SK-N-SH (cell line): ENCODE results near the gene AMDHD1. TPM values are rescaled to one million over a fixed set of nuclear protein-coding genes. Genes with fewer than 3 reads are reported as not detected.
"Not testable (repeated sequence)": the region's sequence is repeated elsewhere in the genome, so short reads cannot be mapped to it uniquely, and the experiment has no call there.

Experiments used
- CTCF ChIA-PET: fragments of 300-600, 350-600 bp; formaldehyde crosslinking; extraction: SDS; loops from one replicate; lab custom pipeline; 2021; lab: Yijun Ruan, JAX
- POLR2A ChIA-PET: fragments of 350-600 bp; sonication (Branson Sonifier 250); formaldehyde crosslinking; extraction: SDS; loops from one replicate; lab custom pipeline; 2020; ENCODE audit warnings: antibody characterized with exemption, inconsistent platforms; lab: Yijun Ruan, JAX
- DNase-seq: peaks from one replicate; pipeline ENCODE4 v3.0.0; 2012
- H2AFZ ChIP-seq: fragments of 200-600 bp; sonication (generic); 2 replicates; pipeline ENCODE4 v1.8.1; 2016; ENCODE audit warnings: antibody characterized with exemption, mild to moderate bottlenecking, low read depth
- H3F3A ChIP-seq: fragments of 200-600 bp; sonication (generic); replicated peaks from 2 replicates; pipeline ENCODE3; 2016; ENCODE audit warnings: antibody characterized with exemption, mild to moderate bottlenecking; ENCODE audit not compliant: insufficient read depth
- H3K27ac ChIP-seq, 2 experiments: fragments of 200-500 bp in 1 of 2; fragments of 200-600 bp in 1 of 2; sonication (Bioruptor generic) in 1 of 2; sonication (generic), shearing (Covaris generic) in 1 of 2; 2 replicates each; pipeline versions ENCODE4 v1.5.1 to v1.6.1; 2014 to 2016; ENCODE audit warnings: low read depth in 2 of 2, inconsistent platforms in 1 of 2, low read length in 1 of 2, mild to moderate bottlenecking in 1 of 2, mixed read lengths in 1 of 2
- H3K27me3 ChIP-seq: fragments of 200-600 bp; sonication (generic), shearing (Covaris generic); 2 replicates; pipeline ENCODE4 v1.6.1; 2016; ENCODE audit warnings: mixed run types; ENCODE audit not compliant: insufficient read depth
- H3K36me3 ChIP-seq, 2 experiments: fragments of 200-500 bp in 1 of 2; fragments of 200-600 bp in 1 of 2; sonication (Bioruptor generic) in 1 of 2; sonication (generic) in 1 of 2; replicated peaks in 1 of 2; 2 replicates each; pipeline versions ENCODE3 to v1.5.1; 2014 to 2016; ENCODE audit warnings: low read length in 1 of 2, mild to moderate bottlenecking in 1 of 2; ENCODE audit not compliant: insufficient read depth in 2 of 2, control insufficient read depth in 1 of 2
- H3K4me1 ChIP-seq, 2 experiments: fragments of 200-500 bp in 1 of 2; fragments of 200-600 bp in 1 of 2; sonication (Bioruptor generic) in 1 of 2; sonication (generic), shearing (Covaris generic) in 1 of 2; 2 replicates each; pipeline versions ENCODE4 v1.5.1 to v1.6.1; 2014 to 2016; ENCODE audit warnings: low read depth in 1 of 2, low read length in 1 of 2, mixed run types in 1 of 2; ENCODE audit not compliant: insufficient read depth in 2 of 2, control insufficient read depth in 1 of 2
- H3K4me2 ChIP-seq: fragments of 200-600 bp; sonication (generic), shearing (Covaris generic); 2 replicates; pipeline ENCODE4 v1.6.1; 2017; ENCODE audit warnings: mixed run types
- H3K4me3 ChIP-seq, 2 experiments: fragments of 200-500 bp in 1 of 2; fragments of 200-600 bp in 1 of 2; sonication (Bioruptor generic) in 1 of 2; sonication (generic), shearing (Covaris generic) in 1 of 2; 2 replicates each; pipeline versions ENCODE4 v1.5.1 to v1.8.1; 2014 to 2016; ENCODE audit warnings: low read depth in 2 of 2, inconsistent platforms in 1 of 2, low read length in 1 of 2, mild to moderate bottlenecking in 1 of 2, mixed read lengths in 1 of 2, moderate library complexity in 1 of 2
- H3K79me2 ChIP-seq: fragments of 200-600 bp; sonication (generic); 2 replicates; pipeline ENCODE4 v1.8.1; 2017; ENCODE audit warnings: mild to moderate bottlenecking; ENCODE audit not compliant: insufficient read depth
- H3K9ac ChIP-seq: fragments of 200-600 bp; sonication (generic); 2 replicates; pipeline ENCODE4 v1.6.1; 2017; ENCODE audit warnings: mixed run types
- H3K9me2 ChIP-seq: fragments of 200-600 bp; sonication (generic); 2 replicates; pipeline ENCODE4 v1.6.1; 2017; ENCODE audit warnings: mixed run types
- H3K9me3 ChIP-seq: fragments of 200-600 bp; sonication (generic); 2 replicates; pipeline ENCODE4 v1.6.1; 2017; ENCODE audit warnings: mixed run types, mild to moderate bottlenecking, moderate library complexity
- H4K20me1 ChIP-seq: fragments of 200-600 bp; sonication (generic); 2 replicates; pipeline ENCODE4 v1.6.1; 2017; ENCODE audit warnings: mild to moderate bottlenecking, mixed run types; ENCODE audit not compliant: insufficient read depth
- CHD2 ChIP-seq: fragments of 150-350 bp; IDR thresholded peaks from 2 replicates; pipeline ENCODE4 v1.6.1; 2018; ENCODE audit warnings: low read length; ENCODE audit not compliant: partially characterized antibody
- CTCF ChIP-seq: fragments of 200-600 bp; sonication (generic); IDR thresholded peaks from 2 replicates; pipeline ENCODE4 v1.6.1; 2017; ENCODE audit warnings: antibody characterized with exemption, mild to moderate bottlenecking, moderate library complexity
- ELF1 ChIP-seq: IDR thresholded peaks from 2 replicates; pipeline ENCODE4 v1.4.0; 2012
- GATA2 ChIP-seq: sonication (generic); formaldehyde crosslinking; IDR thresholded peaks from 2 replicates; pipeline ENCODE4 v1.5.0; 2020; ENCODE audit warnings: mild to moderate bottlenecking, missing genetic modification reagents
- NFIC ChIP-seq: IDR thresholded peaks from 2 replicates; pipeline ENCODE4 v1.4.0; 2012; ENCODE audit warnings: borderline replicate concordance
- NRF1 ChIP-seq: IDR thresholded peaks from 2 replicates; pipeline ENCODE4 v1.6.1; 2012; ENCODE audit warnings: low read depth, mild to moderate bottlenecking, low read length
- PBX3 ChIP-seq: IDR thresholded peaks from 2 replicates; pipeline ENCODE4; 2012
- RCOR1 ChIP-seq: fragments of 150-350 bp; IDR thresholded peaks from 2 replicates; pipeline ENCODE4 v1.6.1; 2017; ENCODE audit warnings: antibody characterized with exemption, low read length
- REST ChIP-seq: IDR thresholded peaks from 2 replicates; pipeline ENCODE4 v1.6.1; 2012; ENCODE audit warnings: mild to moderate bottlenecking, low read depth, low read length, moderate library complexity
- RFX5 ChIP-seq: IDR thresholded peaks from 2 replicates; pipeline ENCODE4 v1.6.1; 2012; ENCODE audit warnings: mild to moderate bottlenecking, improper control_type of control experiment, low read length
- RXRA ChIP-seq: IDR thresholded peaks from 2 replicates; pipeline ENCODE4 v1.4.0; 2012; ENCODE audit warnings: low read depth, mild to moderate bottlenecking, borderline replicate concordance
- SMC3 ChIP-seq: IDR thresholded peaks from 2 replicates; pipeline ENCODE4 v1.6.1; 2012; ENCODE audit warnings: low read depth, low read length, improper control_type of control experiment
- USF1 ChIP-seq: IDR thresholded peaks from 2 replicates; pipeline ENCODE4 v1.4.0; 2012; ENCODE audit warnings: low read depth, borderline replicate concordance
- USF2 ChIP-seq: fragments of 150-350 bp; IDR thresholded peaks from 2 replicates; pipeline ENCODE4 v1.6.1; 2017; ENCODE audit warnings: antibody characterized with exemption, low read length, low read depth, borderline replicate concordance
- WGBS: methylation state at CpG from one replicate; pipeline ENCODE4 v1.1.6; 2017; ENCODE audit warnings: low lambda C conversion rate; 5-methylcytosine and 5-hydroxymethylcytosine counted together
- polyA plus RNA-seq, 3 experiments: library from polyadenylated mRNA; depleted of rRNA; stranded (reverse); fragments of >200 nt; gene quantifications; 2 replicates each; pipeline ENCODE4 v1.2.3, GENCODE V29; 2012

The AMDHD1 gene
- polyA plus RNA-seq, 1 of the 3 experiments (the other 2 are of a cell fraction): 0.07 TPM

- ChIA-PET CTCF (interaction anchor here (1.8 to 10.3 kb wide), 2 partner anchors 31 to 51 kb away, joined by 8 to 105 read pairs; no protein-coding TSS in a partner anchor), POLR2A (no interaction called here)
- Histone ChIP-seq H3K9ac (no peak overlapping the region), H3K36me3 (no peaks in the 10 kb centered on the region), H3K4me3 (no peak overlapping the region; a peak in 1 of 4 replicates), H3K27ac (no peak overlapping the region), H3F3A (no peaks in the 10 kb centered on the region), H3K9me2 (no peaks in the 10 kb centered on the region), H3K79me2 (no peaks in the 10 kb centered on the region), H3K9me3 (no peaks in the 10 kb centered on the region), H4K20me1 (no peaks in the 10 kb centered on the region), H3K4me1 (peaks cover 0 to 7% of the 10 kb centered on the region in 2 experiments; a peak in 2 of 4 replicates)
- no peak for DNase-seq
- 66% methylated on average over 2 of the region's 2 CpGs for WGBS
- TF ChIP-seq SMC3 (no peak), ELF1 (no peak), USF2 (no peak), CHD2 (no peak), REST (no peak), RXRA (no peak), GATA2 (no peak), PBX3 (no peak), RFX5 (no peak), NRF1 (no peak), NFIC (no peak), CTCF (no peak), RCOR1 (no peak), USF1 (no peak)
- TF ChIP-seq, all 33 proteins: peak for 0
- H2AFZ ChIP-seq: no peak overlapping the region
- H3K4me2 ChIP-seq: no peak overlapping the region
- H3K27me3 ChIP-seq: no peaks in the 10 kb centered on the region
These were observed 24.2 kb downstream of the AMDHD1 start for GRCh38 chr12:95967301-95967700.

- H3K27ac ChIP-seq, H3K9me2 ChIP-seq, H3K79me2 ChIP-seq, H3K4me1 ChIP-seq, H3K4me2 ChIP-seq, CTCF ChIA-PET, DNase-seq, H3K9ac ChIP-seq, H3K27me3 ChIP-seq, H3K4me3 ChIP-seq, H3F3A ChIP-seq, POLR2A ChIA-PET, H4K20me1 ChIP-seq, H2AFZ ChIP-seq, H3K36me3 ChIP-seq, H3K9me3 ChIP-seq: not testable (repeated sequence)
- 80% methylated on average over 1 of the region's 28 CpGs for WGBS
These were observed 26.0 kb downstream of the AMDHD1 start for GRCh38 chr12:95969116-95969515.
